Measurements from ENCODE around the gene E2F8. TPM values are rescaled to one million over a fixed set of nuclear protein-coding genes. Genes with fewer than 3 reads are reported as not detected.

E2F8 gene
- total and polyA plus RNA-seq, 2 donors (not counting 1 experiment from before 2014, with no cell fraction given): 0.22 to 0.24 TPM

DNA sequence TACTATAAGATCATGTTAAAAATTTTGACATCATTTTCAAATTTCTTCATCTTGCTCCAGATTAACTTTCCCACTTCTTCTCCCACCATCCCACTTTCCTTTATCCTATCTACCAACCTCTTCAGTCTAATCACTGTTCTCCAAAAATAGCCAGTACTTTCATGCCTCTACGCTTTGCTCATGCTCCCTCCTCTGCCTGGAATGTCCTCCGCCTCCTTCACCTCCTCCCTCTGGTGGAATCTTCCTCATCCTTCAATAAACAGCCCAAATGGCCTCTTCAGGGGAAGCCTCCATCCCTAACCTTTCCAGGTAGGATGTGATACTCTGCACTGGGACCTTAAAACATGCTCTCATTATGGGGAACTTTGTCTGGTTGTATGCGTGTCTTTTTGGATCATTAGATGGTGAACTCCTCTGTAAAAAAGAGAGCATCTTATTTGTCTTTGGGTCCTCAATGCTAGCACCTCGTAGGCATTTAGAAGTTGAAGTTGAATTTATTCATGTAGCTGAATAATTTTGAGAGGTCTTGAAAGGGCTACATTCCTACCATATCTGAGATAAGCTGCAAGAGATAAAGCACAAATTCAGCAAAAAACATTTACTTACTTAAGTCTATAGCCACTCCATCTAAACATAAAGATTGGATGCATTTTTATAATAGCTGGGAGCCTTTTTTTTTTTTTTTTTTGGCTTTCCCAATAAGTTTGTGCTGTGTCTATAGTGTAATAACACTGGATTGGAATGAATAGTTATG, 31.0 kb downstream of the E2F8 start:
- DNase-seq (no peak), ATAC-seq (ENCODE audit: low read depth) (no peak)
- H3K36me3 ChIP-seq (replicated peaks in 1 of 2; ENCODE audit: control extremely low read depth in 1 of 2, control insufficient read depth in 1 of 2, extremely low read depth in 1 of 2, insufficient read depth in 2 of 2, low read length in 1 of 2): no peaks in the 10 kb centered on the region
- H3K4me1 ChIP-seq (ENCODE audit: control insufficient read depth in 2 of 2, insufficient read depth in 2 of 2, low read length in 2 of 2): no peaks in the 10 kb centered on the region
- no peaks in the 10 kb centered on the region for H3K4me1 Mint-ChIP-seq
- peaks cover 0 to 7% (median 2%) of the 10 kb centered on the region in 4 experiments for H3K27me3 ChIP-seq (replicated peaks in 1 of 4; ENCODE audit: control extremely low read depth in 1 of 4, control insufficient read depth in 3 of 4, insufficient read depth in 4 of 4, low read length in 3 of 4)
- H2AFZ ChIP-seq (ENCODE audit: insufficient read depth, low read depth, low read length, poor library complexity, severe bottlenecking): no peak overlapping the region
- no peak overlapping the region for H3K4me3 ChIP-seq (ENCODE audit: control extremely low read depth in 1 of 5, extremely low read depth in 1 of 5, insufficient read depth in 1 of 5, low read depth in 2 of 5, low read length in 4 of 5)
- ChIA-PET CTCF (no interaction called here), POLR2A (no interaction called here)
- no peaks in the 10 kb centered on the region for H3K9me3 ChIP-seq (ENCODE audit: control extremely low read depth in 1 of 3, control insufficient read depth in 2 of 3, insufficient read depth in 1 of 3, low read length in 2 of 3)
- H3K9me3 Mint-ChIP-seq (ENCODE audit: insufficient read depth): no peaks in the 10 kb centered on the region
- no peak overlapping the region for H3K27ac ChIP-seq (ENCODE audit: low read length in 2 of 2)
- H3K27ac Mint-ChIP-seq: no peak overlapping the region
- intact Hi-C loops (cut with micrococcal nuclease): no loop called here
- H3K4me3 Mint-ChIP-seq: no peak overlapping the region
- TF ChIP-seq, protein P1, sequence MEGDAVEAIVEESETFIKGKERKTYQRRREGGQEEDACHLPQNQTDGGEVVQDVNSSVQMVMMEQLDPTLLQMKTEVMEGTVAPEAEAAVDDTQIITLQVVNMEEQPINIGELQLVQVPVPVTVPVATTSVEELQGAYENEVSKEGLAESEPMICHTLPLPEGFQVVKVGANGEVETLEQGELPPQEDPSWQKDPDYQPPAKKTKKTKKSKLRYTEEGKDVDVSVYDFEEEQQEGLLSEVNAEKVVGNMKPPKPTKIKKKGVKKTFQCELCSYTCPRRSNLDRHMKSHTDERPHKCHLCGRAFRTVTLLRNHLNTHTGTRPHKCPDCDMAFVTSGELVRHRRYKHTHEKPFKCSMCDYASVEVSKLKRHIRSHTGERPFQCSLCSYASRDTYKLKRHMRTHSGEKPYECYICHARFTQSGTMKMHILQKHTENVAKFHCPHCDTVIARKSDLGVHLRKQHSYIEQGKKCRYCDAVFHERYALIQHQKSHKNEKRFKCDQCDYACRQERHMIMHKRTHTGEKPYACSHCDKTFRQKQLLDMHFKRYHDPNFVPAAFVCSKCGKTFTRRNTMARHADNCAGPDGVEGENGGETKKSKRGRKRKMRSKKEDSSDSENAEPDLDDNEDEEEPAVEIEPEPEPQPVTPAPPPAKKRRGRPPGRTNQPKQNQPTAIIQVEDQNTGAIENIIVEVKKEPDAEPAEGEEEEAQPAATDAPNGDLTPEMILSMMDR (IDR thresholded peaks at IDR 0.05): no peak
- no peak for TF ChIP-seq EZH2 (IDR thresholded peaks at IDR 0.05; ENCODE audit: borderline replicate concordance, insufficient read depth, low read depth, low read length, poor library complexity, severe bottlenecking)
- H3K9ac ChIP-seq (ENCODE audit: low read length): no peak overlapping the region
- 90% methylated on average over 2 of the region's 4 CpGs for WGBS (ENCODE audit: insufficient coverage)
- H3K79me2 ChIP-seq (ENCODE audit: control insufficient read depth, insufficient read depth, low read length): no peaks in the 10 kb centered on the region
- peaks cover 31% of the 10 kb centered on the region for H3K27me3 Mint-ChIP-seq
- no peak overlapping the region for H3K4me2 ChIP-seq (replicated peaks; ENCODE audit: low read depth, low read length, poor library complexity, severe bottlenecking)
- no peaks in the 10 kb centered on the region for H4K20me1 ChIP-seq (ENCODE audit: control insufficient read depth, insufficient read depth, low read length, poor library complexity, severe bottlenecking)

DNA sequence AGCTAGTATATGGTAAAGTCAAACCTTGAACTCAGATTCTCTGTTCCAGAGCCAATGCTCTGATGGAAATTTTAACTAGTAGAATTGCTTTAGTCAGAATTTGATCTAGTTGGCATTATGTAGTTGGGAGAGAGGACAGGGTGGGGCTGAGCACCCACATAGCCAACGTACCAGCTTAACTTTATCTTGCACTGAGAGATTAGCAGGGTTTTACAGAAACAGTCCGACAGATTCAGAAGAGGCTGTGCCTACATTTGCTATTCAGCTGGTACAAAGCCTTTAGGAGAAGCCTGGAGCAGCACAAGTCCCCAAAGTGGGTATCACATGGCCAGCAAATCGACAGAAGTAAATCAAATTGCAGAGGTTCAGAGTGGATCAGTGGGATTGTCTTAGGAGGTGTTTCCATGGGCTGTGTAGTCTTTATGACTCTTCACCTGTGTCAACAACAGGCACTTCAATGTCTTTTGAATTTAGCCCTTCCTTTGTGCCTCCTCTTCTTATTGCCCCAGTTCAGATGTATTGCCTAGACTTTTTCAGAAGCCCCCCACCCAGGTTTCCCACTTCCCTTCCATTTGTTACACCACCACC, 31.7 kb downstream of the E2F8 start:
- Histone ChIP-seq H3K36me3 (replicated peaks in 1 of 2; ENCODE audit: control extremely low read depth in 1 of 2, control insufficient read depth in 1 of 2, extremely low read depth in 1 of 2, insufficient read depth in 2 of 2, low read length in 1 of 2) (no peaks in the 10 kb centered on the region), H2AFZ (ENCODE audit: insufficient read depth, low read depth, low read length, poor library complexity, severe bottlenecking) (no peak overlapping the region), H3K79me2 (ENCODE audit: control insufficient read depth, insufficient read depth, low read length) (no peaks in the 10 kb centered on the region), H4K20me1 (ENCODE audit: control insufficient read depth, insufficient read depth, low read length, poor library complexity, severe bottlenecking) (no peaks in the 10 kb centered on the region), H3K27ac (ENCODE audit: low read length in 2 of 2) (no peak overlapping the region), H3K9ac (ENCODE audit: low read length) (no peak overlapping the region), H3K4me2 (replicated peaks; ENCODE audit: low read depth, low read length, poor library complexity, severe bottlenecking) (no peak overlapping the region), H3K4me3 (ENCODE audit: control extremely low read depth in 1 of 5, extremely low read depth in 1 of 5, insufficient read depth in 1 of 5, low read depth in 2 of 5, low read length in 4 of 5) (no peak overlapping the region), H3K9me3 (ENCODE audit: control extremely low read depth in 1 of 3, control insufficient read depth in 2 of 3, insufficient read depth in 1 of 3, low read length in 2 of 3) (no peaks in the 10 kb centered on the region), H3K27me3 (replicated peaks in 1 of 4; ENCODE audit: control extremely low read depth in 1 of 4, control insufficient read depth in 3 of 4, insufficient read depth in 4 of 4, low read length in 3 of 4) (peaks cover 0 to 7% (median 2%) of the 10 kb centered on the region in 4 experiments), H3K4me1 (ENCODE audit: control insufficient read depth in 2 of 2, insufficient read depth in 2 of 2, low read length in 2 of 2) (no peaks in the 10 kb centered on the region)
- intact Hi-C loops (cut with micrococcal nuclease): no loop called here
- H3K4me1 Mint-ChIP-seq: no peaks in the 10 kb centered on the region
- H3K4me3 Mint-ChIP-seq: no peak overlapping the region
- WGBS (ENCODE audit: insufficient coverage): 96% methylated on average over 2 of the region's 3 CpGs
- ATAC-seq (ENCODE audit: low read depth): no peak
- TF ChIP-seq EZH2 (IDR thresholded peaks at IDR 0.05; ENCODE audit: borderline replicate concordance, insufficient read depth, low read depth, low read length, poor library complexity, severe bottlenecking): no peak
- TF ChIP-seq, protein P1 (IDR thresholded peaks at IDR 0.05): no peak
- ChIA-PET CTCF (interaction anchor here (0.8 kb wide), 1 partner anchor 132 kb away, joined by 3 read pairs; no protein-coding TSS in a partner anchor), POLR2A (no interaction called here)
- peaks cover 23% of the 10 kb centered on the region for H3K27me3 Mint-ChIP-seq
- H3K9me3 Mint-ChIP-seq (ENCODE audit: insufficient read depth): no peaks in the 10 kb centered on the region
- H3K27ac Mint-ChIP-seq: no peak overlapping the region
- no peak for DNase-seq

All from B cell (primary cell).